Body of pancreas (tissue), 4 donors: ENCODE measurements around the gene OR10P1. TPM values are rescaled to one million over a fixed set of nuclear protein-coding genes. Genes with fewer than 3 reads are reported as not detected.

ENCODE experiments used
- ATAC-seq: fragments of 150-250 bp; one replicate; pipeline ENCODE4 v1.9.1; 2016
- DNase-seq, 4 donors: peaks; one replicate each; pipeline ENCODE4 v3.0.0-alpha.2; 2019
- H3K27ac ChIP-seq, 4 donors: fragments of 200-600 bp; sonication (generic); 1 replicate in 3 of 4; 2 replicates in 1 of 4; pipeline versions ENCODE4 v1.5.1 to v1.6.1; 2016 to 2019; ENCODE audit warnings: mild to moderate bottlenecking in 1 of 4, mixed read lengths in 1 of 4, moderate library complexity in 1 of 4
- H3K27me3 ChIP-seq, 2 donors: fragments of 200-600 bp; sonication (generic); one replicate each; pipeline ENCODE4 v1.6.0; 2016; ENCODE audit warnings: mild to moderate bottlenecking in 1 of 2
- H3K36me3 ChIP-seq, 2 donors: fragments of 200-600 bp; sonication (generic); replicated peaks in 1 of 2; 2 replicates each; pipeline ENCODE4 v1.5.1; 2016; ENCODE audit warnings: low read depth in 2 of 2; ENCODE audit not compliant: insufficient read depth in 1 of 2
- H3K4me1 ChIP-seq: fragments of 200-600 bp; sonication (generic); one replicate; pipeline ENCODE4 v1.6.0; 2016
- H3K4me3 ChIP-seq, 2 donors: fragments of 200-600 bp; sonication (generic); 1 replicate in 1 of 2; 2 replicates in 1 of 2; pipeline ENCODE4 v1.5.1; 2016 to 2019
- H3K9me3 ChIP-seq, 3 donors: fragments of 200-600 bp; sonication (generic); 1 replicate in 2 of 3; 2 replicates in 1 of 3; pipeline ENCODE4 v1.5.1; 2016
- POLR2A ChIP-seq, 3 donors: fragments of 450-650 bp; IDR thresholded peaks; one replicate each; pipeline ENCODE4 v1.6.1; 2016; ENCODE audit warnings: antibody characterized with exemption in 3 of 3, mild to moderate bottlenecking in 2 of 3
- WGBS, 2 donors: methylation state at CpG; one replicate each; pipeline ENCODE4 v1.1.5; 2017; 5-methylcytosine and 5-hydroxymethylcytosine counted together
- intact Hi-C: fragments of 100-400 bp; cut with DNase I; formaldehyde crosslinking; loops from one replicate; pipeline ENCODE4 v1.15.1; 2023
- small RNA-seq: library from RNA; depleted of rRNA; stranded (forward); fragments of <200 nt; gene quantifications from one replicate; pipeline ENCODE3, GENCODE V24; 2016
- total RNA-seq, 2 donors: library from RNA; depleted of rRNA; stranded (reverse); fragments of >200 nt; gene quantifications; one replicate each; pipeline ENCODE4 v1.1.0, GENCODE V29; 2016
- TF ChIP-seq, protein P1 (sequence below), 7 experiments: fragments of 450-650 bp in 4 of 7; fragments of 200-600 bp in 3 of 7; sonication (generic) in 3 of 7; IDR thresholded peaks; one replicate each; pipeline ENCODE4 v1.5.1; 2016 to 2019; ENCODE audit warnings: antibody characterized with exemption in 7 of 7

Gene OR10P1
- total RNA-seq, 2 donors from 2014 or later: not detected

GRCh38 chr12:55683676-55684075 is 47.0 kb downstream of the OR10P1 start:
- 91 to 93% methylated on average over 7 of the region's 7 CpGs for WGBS, 2 donors
- intact Hi-C loops: no loop called here
- no peak for DNase-seq
- no peak overlapping the region for H3K27ac ChIP-seq
- H3K36me3 ChIP-seq: no peaks in the 10 kb centered on the region
- no peaks in the 10 kb centered on the region for H3K9me3 ChIP-seq
- H3K4me1 ChIP-seq: peaks cover 14% of the 10 kb centered on the region
- TF ChIP-seq POLR2A (IDR thresholded peaks at IDR 0.05): no peak
- TF ChIP-seq, protein P1, sequence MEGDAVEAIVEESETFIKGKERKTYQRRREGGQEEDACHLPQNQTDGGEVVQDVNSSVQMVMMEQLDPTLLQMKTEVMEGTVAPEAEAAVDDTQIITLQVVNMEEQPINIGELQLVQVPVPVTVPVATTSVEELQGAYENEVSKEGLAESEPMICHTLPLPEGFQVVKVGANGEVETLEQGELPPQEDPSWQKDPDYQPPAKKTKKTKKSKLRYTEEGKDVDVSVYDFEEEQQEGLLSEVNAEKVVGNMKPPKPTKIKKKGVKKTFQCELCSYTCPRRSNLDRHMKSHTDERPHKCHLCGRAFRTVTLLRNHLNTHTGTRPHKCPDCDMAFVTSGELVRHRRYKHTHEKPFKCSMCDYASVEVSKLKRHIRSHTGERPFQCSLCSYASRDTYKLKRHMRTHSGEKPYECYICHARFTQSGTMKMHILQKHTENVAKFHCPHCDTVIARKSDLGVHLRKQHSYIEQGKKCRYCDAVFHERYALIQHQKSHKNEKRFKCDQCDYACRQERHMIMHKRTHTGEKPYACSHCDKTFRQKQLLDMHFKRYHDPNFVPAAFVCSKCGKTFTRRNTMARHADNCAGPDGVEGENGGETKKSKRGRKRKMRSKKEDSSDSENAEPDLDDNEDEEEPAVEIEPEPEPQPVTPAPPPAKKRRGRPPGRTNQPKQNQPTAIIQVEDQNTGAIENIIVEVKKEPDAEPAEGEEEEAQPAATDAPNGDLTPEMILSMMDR (IDR thresholded peaks at IDR 0.05): no peak
- ATAC-seq: no peak
- no peaks in the 10 kb centered on the region for H3K27me3 ChIP-seq
- no peak overlapping the region for H3K4me3 ChIP-seq

GRCh38 chr12:55684761-55685370 is 48.2 kb downstream of the OR10P1 start:
- Histone ChIP-seq H3K36me3 (no peaks in the 10 kb centered on the region), H3K27ac (no peak overlapping the region), H3K4me1 (peaks cover 14% of the 10 kb centered on the region), H3K4me3 (no peak overlapping the region), H3K27me3 (no peaks in the 10 kb centered on the region), H3K9me3 (no peaks in the 10 kb centered on the region)
- 87 to 89% methylated on average over 13 to 20 of the region's 20 CpGs for WGBS, 2 donors
- TF ChIP-seq, protein P1 (IDR thresholded peaks at IDR 0.05): no peak
- intact Hi-C loops: no loop called here
- ATAC-seq (no peak), DNase-seq (no peak)

GRCh38 chr12:55685671-55686070 is 49.0 kb downstream of the OR10P1 start:
- 79 to 87% methylated on average over 5 of the region's 5 CpGs for WGBS, 2 donors

GRCh38 chr12:55686366-55687010 is 49.8 kb downstream of the OR10P1 start:
- Histone ChIP-seq H3K27ac (no peak overlapping the region), H3K27me3 (no peaks in the 10 kb centered on the region), H3K36me3 (no peaks in the 10 kb centered on the region), H3K9me3 (no peaks in the 10 kb centered on the region), H3K4me3 (no peak overlapping the region), H3K4me1 (peaks cover 9% of the 10 kb centered on the region)
- intact Hi-C loops: no loop called here
- no peak for DNase-seq
- WGBS, 2 donors: 83 to 84% methylated on average over 5 to 9 of the region's 9 CpGs
- no peak for TF ChIP-seq POLR2A (IDR thresholded peaks at IDR 0.05)
- TF ChIP-seq, protein P1 (IDR thresholded peaks at IDR 0.05): no peak
- ATAC-seq: no peak

More at GRCh38 chr12:55685671-55686070, 49.0 kb downstream of the OR10P1 start:
- ATAC-seq: no peak
- no peak overlapping the region for H3K4me3 ChIP-seq
- intact Hi-C loops: no loop called here
- DNase-seq: no peak
- TF ChIP-seq, protein P1 (IDR thresholded peaks at IDR 0.05): no peak
- TF ChIP-seq POLR2A (IDR thresholded peaks at IDR 0.05): no peak
- peaks cover 14% of the 10 kb centered on the region for H3K4me1 ChIP-seq
- no peaks in the 10 kb centered on the region for H3K9me3 ChIP-seq
- no peaks in the 10 kb centered on the region for H3K27me3 ChIP-seq
- no peak overlapping the region for H3K27ac ChIP-seq
- no peaks in the 10 kb centered on the region for H3K36me3 ChIP-seq

Small RNA genes within 50 kb of the gene (small RNA-seq; reads per million reads assigned to genes)
- gene AC009779.5: not detected

Other genes with a start within 250 kb of the OR10P1 start
- not detected for gene OR6C65, start 236.4 kb upstream of the OR10P1 start, total RNA-seq
- not detected for gene OR6C76, start 210.6 kb upstream of the OR10P1 start, total RNA-seq
- not detected for gene OR6C2, start 192.8 kb upstream of the OR10P1 start, total RNA-seq
- gene OR6C70, start 166.8 kb upstream of the OR10P1 start, total RNA-seq: not detected
- gene OR6C68, start 144.5 kb upstream of the OR10P1 start, total RNA-seq: not detected
- not detected for gene OR6C4, start 87.3 kb upstream of the OR10P1 start, total RNA-seq
- gene OR2AP1, start 64.4 kb upstream of the OR10P1 start, total RNA-seq: not detected
- gene ITGA7, start 71.0 kb downstream of the OR10P1 start, total RNA-seq: 10 to 100 TPM; 11.4 to 52.1 TPM
- gene BLOC1S1, start 79.2 kb downstream of the OR10P1 start, total RNA-seq: 100 to 1,000 TPM in 1 of 2 donors, 10 to 100 TPM in 1; 86.1 to 105 TPM
- gene RDH5, start 83.5 kb downstream of the OR10P1 start, total RNA-seq: 10 to 100 TPM in 1 of 2 donors, 1 to 10 TPM in 1; 4.2 to 20.4 TPM
- 100 to 1,000 TPM; 341 to 511 TPM for gene CD63, start 92.1 kb downstream of the OR10P1 start, total RNA-seq
- under 1 TPM; 0.33 to 0.78 TPM for gene GDF11, start 106.2 kb downstream of the OR10P1 start, total RNA-seq
- 10 to 100 TPM; 23.1 to 51.7 TPM for gene SARNP, start 180.8 kb downstream of the OR10P1 start, total RNA-seq
- gene ORMDL2, start 181.1 kb downstream of the OR10P1 start, total RNA-seq: 10 to 100 TPM in 1 of 2 donors, 1 to 10 TPM in 1; 6.0 to 12.5 TPM
- 10 to 100 TPM; 20.2 to 34.3 TPM for gene DNAJC14, start 192.7 kb downstream of the OR10P1 start, total RNA-seq
- 10 to 100 TPM in 1 of 2 donors, 1 to 10 TPM in 1; 3.4 to 23.4 TPM for gene MMP19, start 206.0 kb downstream of the OR10P1 start, total RNA-seq